HEK293 (cell line): ENCODE data around the gene SELENOS.

ENCODE experiments used
- CTCF ChIA-PET: fragments of 350-600 bp; formaldehyde crosslinking; extraction: SDS; loops from one replicate; lab custom pipeline; 2021; ENCODE audit warnings: antibody characterized with exemption; lab: Yijun Ruan, JAX
- POLR2A ChIA-PET: fragments of 300-600 bp; formaldehyde crosslinking; extraction: SDS; loops from one replicate; lab custom pipeline; 2020; ENCODE audit warnings: antibody characterized with exemption, inconsistent platforms; lab: Yijun Ruan, JAX
- H3K27ac ChIP-seq: fragments of 200-500 bp; sonication (Bioruptor generic); 2 replicates; pipeline ENCODE4 v1.5.1; 2014; ENCODE audit warnings: low read depth, low read length, control low read depth, inconsistent platforms; ENCODE audit errors: extremely low read depth
- H3K36me3 ChIP-seq, 2 experiments: fragments of 200-500 bp in 1 of 2; sonication (Bioruptor generic) in 1 of 2; 1 replicate in 1 of 2; 2 replicates in 1 of 2; pipeline ENCODE4 v1.5.1; 2014 to 2017; ENCODE audit warnings: inconsistent platforms in 2 of 2, low read length in 2 of 2; ENCODE audit not compliant: control insufficient read depth in 2 of 2, insufficient read depth in 1 of 2
- H3K4me1 ChIP-seq: fragments of 200-500 bp; sonication (Bioruptor generic); 2 replicates; pipeline ENCODE4 v1.5.1; 2014; ENCODE audit warnings: mild to moderate bottlenecking, low read length, inconsistent platforms; ENCODE audit not compliant: control insufficient read depth, insufficient read depth
- H3K4me3 ChIP-seq: 2 replicates; pipeline ENCODE4 v1.5.1; 2011; ENCODE audit warnings: low read depth, mild to moderate bottlenecking, control low read depth, low read length, moderate library complexity
- H3K9me3 ChIP-seq: fragments of 200-500 bp; sonication (Bioruptor generic); 2 replicates; pipeline ENCODE4 v1.5.1; 2014; ENCODE audit warnings: low read depth, low read length, inconsistent platforms; ENCODE audit not compliant: control insufficient read depth, insufficient read depth
- GLIS1 ChIP-seq: fragments of 450-650 bp; formaldehyde crosslinking; IDR thresholded peaks from 2 replicates; pipeline ENCODE4 v1.5.1; 2016; ENCODE audit warnings: missing biosample characterization, missing genetic modification characterization
- MEIS1 ChIP-seq: sonication (generic); formaldehyde crosslinking; IDR thresholded peaks from 2 replicates; pipeline ENCODE4 v1.8.1; 2022; ENCODE audit warnings: missing genetic modification reagents, mild to moderate bottlenecking, borderline replicate concordance
- SCRT1 ChIP-seq: fragments of 450-650 bp; formaldehyde crosslinking; IDR thresholded peaks from 2 replicates; pipeline ENCODE4 v1.5.1; 2016; ENCODE audit warnings: missing biosample characterization, missing genetic modification characterization, borderline replicate concordance
- ZBTB21 ChIP-seq: fragments of 450-650 bp; formaldehyde crosslinking; IDR thresholded peaks from 2 replicates; pipeline ENCODE4 v1.5.1; 2017; ENCODE audit warnings: missing biosample characterization, missing genetic modification characterization
- ZBTB44 ChIP-seq: fragments of 450-650 bp; IDR thresholded peaks from 2 replicates; pipeline ENCODE4 v1.5.1; 2018; ENCODE audit warnings: missing biosample characterization, mild to moderate bottlenecking, missing genetic modification characterization
- ZNF114 ChIP-seq: fragments of 450-650 bp; formaldehyde crosslinking; IDR thresholded peaks from 2 replicates; pipeline ENCODE4 v1.5.0; 2017; ENCODE audit warnings: missing biosample characterization, missing genetic modification characterization
- ZNF248 ChIP-seq: fragments of 450-650 bp; formaldehyde crosslinking; IDR thresholded peaks from 2 replicates; pipeline ENCODE4 v1.5.1; 2017; ENCODE audit warnings: missing biosample characterization, missing genetic modification characterization
- ZNF311 ChIP-seq: fragments of 450-650 bp; formaldehyde crosslinking; IDR thresholded peaks from 2 replicates; pipeline ENCODE4 v1.5.1; 2017; ENCODE audit warnings: missing biosample characterization, missing genetic modification characterization, borderline replicate concordance
- ZNF514 ChIP-seq: fragments of 450-650 bp; formaldehyde crosslinking; IDR thresholded peaks from 2 replicates; pipeline ENCODE4 v1.5.1; 2016; ENCODE audit warnings: missing biosample characterization, missing genetic modification characterization
- ZNF529 ChIP-seq: fragments of 450-650 bp; formaldehyde crosslinking; IDR thresholded peaks from 2 replicates; pipeline ENCODE4 v1.5.1; 2017; ENCODE audit warnings: missing genetic modification characterization, missing biosample characterization; ENCODE audit not compliant: insufficient replicate concordance
- ZNF555 ChIP-seq: fragments of 450-650 bp; formaldehyde crosslinking; conservative IDR thresholded peaks from 2 replicates; pipeline ENCODE4 v1.5.1; 2017; ENCODE audit warnings: missing biosample characterization, mild to moderate bottlenecking, missing genetic modification characterization, inconsistent platforms
- ZNF560 ChIP-seq: fragments of 450-650 bp; formaldehyde crosslinking; IDR thresholded peaks from 2 replicates; pipeline ENCODE4 v1.5.1; 2017; ENCODE audit warnings: missing biosample characterization, missing genetic modification characterization, borderline replicate concordance
- ZNF658 ChIP-seq: fragments of 450-650 bp; formaldehyde crosslinking; IDR thresholded peaks from 2 replicates; pipeline ENCODE4; 2016; ENCODE audit warnings: missing biosample characterization, missing genetic modification characterization
- ZXDB ChIP-seq: fragments of 450-650 bp; formaldehyde crosslinking; IDR thresholded peaks from 2 replicates; pipeline ENCODE4 v1.5.1; 2016; ENCODE audit warnings: missing biosample characterization, missing genetic modification characterization
- TF ChIP-seq, protein P1 (sequence below): fragments of 450-650 bp; formaldehyde crosslinking; IDR thresholded peaks from 2 replicates; pipeline ENCODE4 v1.5.1; 2016; ENCODE audit warnings: missing biosample characterization, missing genetic modification characterization
- TF ChIP-seq, protein P2 (sequence below): fragments of 450-650 bp; formaldehyde crosslinking; IDR thresholded peaks from 2 replicates; pipeline ENCODE4 v1.5.1; 2016; ENCODE audit warnings: missing biosample characterization, missing genetic modification characterization
- TF ChIP-seq, protein P3 (sequence below): fragments of 450-650 bp; formaldehyde crosslinking; IDR thresholded peaks from 2 replicates; pipeline ENCODE4 v1.5.1; 2016; ENCODE audit warnings: missing biosample characterization, missing genetic modification characterization
- TF ChIP-seq, protein P4 (sequence below): fragments of 450-650 bp; formaldehyde crosslinking; IDR thresholded peaks from 2 replicates; pipeline ENCODE4 v1.5.1; 2016; ENCODE audit warnings: missing biosample characterization, missing genetic modification characterization
- TF ChIP-seq, protein P5 (sequence below): fragments of 450-650 bp; formaldehyde crosslinking; IDR thresholded peaks from 2 replicates; pipeline ENCODE4 v1.5.1; 2016; ENCODE audit warnings: missing biosample characterization, missing genetic modification characterization

SELENOS gene

GRCh38 chr15:101315736-101316135 lies 38.5 kb upstream of the SELENOS start:
- TF ChIP-seq, protein P1, sequence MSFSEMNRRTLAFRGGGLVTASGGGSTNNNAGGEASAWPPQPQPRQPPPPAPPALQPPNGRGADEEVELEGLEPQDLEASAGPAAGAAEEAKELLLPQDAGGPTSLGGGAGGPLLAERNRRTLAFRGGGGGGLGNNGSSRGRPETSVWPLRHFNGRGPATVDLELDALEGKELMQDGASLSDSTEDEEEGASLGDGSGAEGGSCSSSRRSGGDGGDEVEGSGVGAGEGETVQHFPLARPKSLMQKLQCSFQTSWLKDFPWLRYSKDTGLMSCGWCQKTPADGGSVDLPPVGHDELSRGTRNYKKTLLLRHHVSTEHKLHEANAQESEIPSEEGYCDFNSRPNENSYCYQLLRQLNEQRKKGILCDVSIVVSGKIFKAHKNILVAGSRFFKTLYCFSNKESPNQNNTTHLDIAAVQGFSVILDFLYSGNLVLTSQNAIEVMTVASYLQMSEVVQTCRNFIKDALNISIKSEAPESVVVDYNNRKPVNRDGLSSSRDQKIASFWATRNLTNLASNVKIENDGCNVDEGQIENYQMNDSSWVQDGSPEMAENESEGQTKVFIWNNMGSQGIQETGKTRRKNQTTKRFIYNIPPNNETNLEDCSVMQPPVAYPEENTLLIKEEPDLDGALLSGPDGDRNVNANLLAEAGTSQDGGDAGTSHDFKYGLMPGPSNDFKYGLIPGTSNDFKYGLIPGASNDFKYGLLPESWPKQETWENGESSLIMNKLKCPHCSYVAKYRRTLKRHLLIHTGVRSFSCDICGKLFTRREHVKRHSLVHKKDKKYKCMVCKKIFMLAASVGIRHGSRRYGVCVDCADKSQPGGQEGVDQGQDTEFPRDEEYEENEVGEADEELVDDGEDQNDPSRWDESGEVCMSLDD (tag by site-specific recombination) = no peak
- TF ChIP-seq ZXDB (tag by site-specific recombination) = no peak
- no peak for TF ChIP-seq MEIS1
- TF ChIP-seq ZNF514 (tag by site-specific recombination) = no peak
- no peak for TF ChIP-seq ZNF658 (tag by site-specific recombination)
- TF ChIP-seq, protein P2, sequence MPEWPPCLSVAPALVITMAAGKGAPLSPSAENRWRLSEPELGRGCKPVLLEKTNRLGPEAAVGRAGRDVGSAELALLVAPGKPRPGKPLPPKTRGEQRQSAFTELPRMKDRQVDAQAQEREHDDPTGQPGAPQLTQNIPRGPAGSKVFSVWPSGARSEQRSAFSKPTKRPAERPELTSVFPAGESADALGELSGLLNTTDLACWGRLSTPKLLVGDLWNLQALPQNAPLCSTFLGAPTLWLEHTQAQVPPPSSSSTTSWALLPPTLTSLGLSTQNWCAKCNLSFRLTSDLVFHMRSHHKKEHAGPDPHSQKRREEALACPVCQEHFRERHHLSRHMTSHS = no peak
- TF ChIP-seq, protein P3, sequence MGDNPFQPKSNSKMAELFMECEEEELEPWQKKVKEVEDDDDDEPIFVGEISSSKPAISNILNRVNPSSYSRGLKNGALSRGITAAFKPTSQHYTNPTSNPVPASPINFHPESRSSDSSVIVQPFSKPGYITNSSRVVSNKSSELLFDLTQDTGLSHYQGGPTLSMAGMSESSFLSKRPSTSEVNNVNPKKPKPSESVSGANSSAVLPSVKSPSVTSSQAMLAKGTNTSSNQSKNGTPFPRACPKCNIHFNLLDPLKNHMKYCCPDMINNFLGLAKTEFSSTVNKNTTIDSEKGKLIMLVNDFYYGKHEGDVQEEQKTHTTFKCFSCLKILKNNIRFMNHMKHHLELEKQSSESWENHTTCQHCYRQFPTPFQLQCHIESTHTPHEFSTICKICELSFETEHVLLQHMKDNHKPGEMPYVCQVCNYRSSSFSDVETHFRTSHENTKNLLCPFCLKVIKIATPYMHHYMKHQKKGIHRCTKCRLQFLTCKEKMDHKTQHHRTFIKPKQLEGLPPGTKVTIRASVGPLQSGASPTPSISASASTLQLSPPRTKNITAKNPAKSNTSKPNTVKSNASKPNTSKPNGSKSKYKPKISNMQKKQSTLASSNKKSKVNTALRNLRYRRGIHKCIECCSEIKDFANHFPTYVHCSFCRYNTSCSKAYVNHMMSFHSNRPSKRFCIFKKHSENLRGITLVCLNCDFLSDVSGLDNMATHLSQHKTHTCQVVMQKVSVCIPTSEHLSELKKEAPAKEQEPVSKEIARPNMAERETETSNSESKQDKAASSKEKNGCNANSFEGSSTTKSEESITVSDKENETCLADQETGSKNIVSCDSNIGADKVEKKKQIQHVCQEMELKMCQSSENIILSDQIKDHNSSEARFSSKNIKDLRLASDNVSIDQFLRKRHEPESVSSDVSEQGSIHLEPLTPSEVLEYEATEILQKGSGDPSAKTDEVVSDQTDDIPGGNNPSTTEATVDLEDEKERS (tag by site-specific recombination) = no peak
- no peak for TF ChIP-seq GLIS1 (tag by site-specific recombination)
- TF ChIP-seq ZBTB44 = no peak
- TF ChIP-seq ZNF114 (tag by site-specific recombination) = no peak
- no peak for TF ChIP-seq ZBTB21
- TF ChIP-seq, protein P4, sequence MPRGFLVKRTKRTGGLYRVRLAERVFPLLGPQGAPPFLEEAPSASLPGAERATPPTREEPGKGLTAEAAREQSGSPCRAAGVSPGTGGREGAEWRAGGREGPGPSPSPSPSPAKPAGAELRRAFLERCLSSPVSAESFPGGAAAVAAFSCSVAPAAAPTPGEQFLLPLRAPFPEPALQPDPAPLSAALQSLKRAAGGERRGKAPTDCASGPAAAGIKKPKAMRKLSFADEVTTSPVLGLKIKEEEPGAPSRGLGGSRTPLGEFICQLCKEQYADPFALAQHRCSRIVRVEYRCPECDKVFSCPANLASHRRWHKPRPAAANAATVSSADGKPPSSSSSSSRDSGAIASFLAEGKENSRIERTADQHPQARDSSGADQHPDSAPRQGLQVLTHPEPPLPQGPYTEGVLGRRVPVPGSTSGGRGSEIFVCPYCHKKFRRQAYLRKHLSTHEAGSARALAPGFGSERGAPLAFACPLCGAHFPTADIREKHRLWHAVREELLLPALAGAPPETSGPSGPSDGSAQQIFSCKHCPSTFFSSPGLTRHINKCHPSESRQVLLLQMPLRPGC (tag by site-specific recombination) = no peak
- no peak for TF ChIP-seq SCRT1 (tag by site-specific recombination)
- no peak for TF ChIP-seq ZNF529 (tag by site-specific recombination)
- TF ChIP-seq ZNF555 (tag by site-specific recombination) = no peak
- no peak for TF ChIP-seq ZNF311
- TF ChIP-seq, protein P5, sequence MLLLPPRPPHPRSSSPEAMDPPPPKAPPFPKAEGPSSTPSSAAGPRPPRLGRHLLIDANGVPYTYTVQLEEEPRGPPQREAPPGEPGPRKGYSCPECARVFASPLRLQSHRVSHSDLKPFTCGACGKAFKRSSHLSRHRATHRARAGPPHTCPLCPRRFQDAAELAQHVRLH (tag by site-specific recombination) = no peak
- no peak for TF ChIP-seq ZNF248
- no peak for TF ChIP-seq ZNF560
- H3K9me3 ChIP-seq = no peaks in the 10 kb centered on the region
- H3K4me1 ChIP-seq = no peaks in the 10 kb centered on the region
- H3K36me3 ChIP-seq = peaks cover 13 to 55% of the 10 kb centered on the region in 2 experiments; a peak in 2 of 3 replicates
- no peak overlapping the region for H3K27ac ChIP-seq
- H3K4me3 ChIP-seq = no peak overlapping the region
- POLR2A ChIA-PET = no interaction called here
- CTCF ChIA-PET = interaction anchor here (0.6 to 2.3 kb wide), 3 partner anchors 14 to 26 kb away, joined by 3 to 15 read pairs (median 4); no protein-coding TSS in a partner anchor
